Keratinocyte (primary cell): ENCODE measurements around the gene GDF9.

Experiments used
- CTCF ChIP-seq, 3 experiments: IDR thresholded peaks in 1 of 3; conservative IDR thresholded peaks in 1 of 3; optimal IDR thresholded peaks in 1 of 3; 2 replicates in 2 of 3; 3 replicates in 1 of 3; pipeline versions ENCODE3 to v1.5.1; 2011; ENCODE audit warnings: low read length in 3 of 3, mild to moderate bottlenecking in 3 of 3, moderate library complexity in 2 of 3, control low read depth in 1 of 3, inconsistent platforms in 1 of 3; ENCODE audit not compliant: insufficient read depth in 2 of 3; ENCODE audit errors: extremely low read depth in 1 of 3
- EZH2 ChIP-seq: IDR thresholded peaks from one replicate; pipeline ENCODE4 v1.6.1; 2012; ENCODE audit warnings: inconsistent platforms, mild to moderate bottlenecking, low read length, moderate library complexity

- no peak for TF ChIP-seq CTCF (optimal IDR thresholded peaks at IDR 0.05 in 1 of 3, IDR thresholded peaks at IDR 0.05 in 1 of 3, conservative IDR thresholded peaks at IDR 0.05 in 1 of 3; ENCODE audit: extremely low read depth in 1 of 3, insufficient read depth in 2 of 3, low read length in 3 of 3)
- no peak for TF ChIP-seq EZH2
Observed at GRCh38 chr5:132834057-132834456, 32.2 kb downstream of the GDF9 start.
